ENCODE data around the gene ZNF469.

Gene ZNF469, protein sequence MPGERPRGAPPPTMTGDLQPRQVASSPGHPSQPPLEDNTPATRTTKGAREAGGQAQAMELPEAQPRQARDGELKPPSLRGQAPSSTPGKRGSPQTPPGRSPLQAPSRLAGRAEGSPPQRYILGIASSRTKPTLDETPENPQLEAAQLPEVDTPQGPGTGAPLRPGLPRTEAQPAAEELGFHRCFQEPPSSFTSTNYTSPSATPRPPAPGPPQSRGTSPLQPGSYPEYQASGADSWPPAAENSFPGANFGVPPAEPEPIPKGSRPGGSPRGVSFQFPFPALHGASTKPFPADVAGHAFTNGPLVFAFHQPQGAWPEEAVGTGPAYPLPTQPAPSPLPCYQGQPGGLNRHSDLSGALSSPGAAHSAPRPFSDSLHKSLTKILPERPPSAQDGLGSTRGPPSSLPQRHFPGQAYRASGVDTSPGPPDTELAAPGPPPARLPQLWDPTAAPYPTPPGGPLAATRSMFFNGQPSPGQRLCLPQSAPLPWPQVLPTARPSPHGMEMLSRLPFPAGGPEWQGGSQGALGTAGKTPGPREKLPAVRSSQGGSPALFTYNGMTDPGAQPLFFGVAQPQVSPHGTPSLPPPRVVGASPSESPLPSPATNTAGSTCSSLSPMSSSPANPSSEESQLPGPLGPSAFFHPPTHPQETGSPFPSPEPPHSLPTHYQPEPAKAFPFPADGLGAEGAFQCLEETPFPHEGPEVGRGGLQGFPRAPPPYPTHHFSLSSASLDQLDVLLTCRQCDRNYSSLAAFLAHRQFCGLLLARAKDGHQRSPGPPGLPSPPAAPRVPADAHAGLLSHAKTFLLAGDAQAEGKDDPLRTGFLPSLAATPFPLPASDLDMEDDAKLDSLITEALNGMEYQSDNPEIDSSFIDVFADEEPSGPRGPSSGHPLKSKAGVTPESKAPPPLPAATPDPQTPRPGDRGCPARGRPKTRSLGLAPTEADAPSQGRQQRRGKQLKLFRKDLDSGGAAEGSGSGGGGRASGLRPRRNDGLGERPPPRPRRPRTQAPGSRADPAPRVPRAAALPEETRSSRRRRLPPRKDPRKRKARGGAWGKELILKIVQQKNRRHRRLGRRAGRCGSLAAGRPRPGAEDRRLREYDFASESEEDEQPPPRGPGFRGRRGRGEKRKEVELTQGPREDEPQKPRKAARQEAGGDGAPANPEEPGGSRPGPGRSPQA (N-terminal part only)
- total RNA-seq, result 2.9 to 11.8 (median 7.2) reads per million in 9 experiments

- no peaks in the 10 kb centered on the region for H3K36me3 Mint-ChIP-seq (ENCODE audit: insufficient read depth)
These were observed at the start of gene ZNF469 for GRCh38 chr16:88382491-88383400. Gene ZNF469, plus strand, starts transcription at chr16:88382959. Its CDS starts 44,512 bp downstream, at chr16:88427471.

GRCh38 chr16:88333848-88334777, 48.6 kb upstream of the ZNF469 start:
- H3K4me1 Mint-ChIP-seq (ENCODE audit: low read depth in 2 of 2), result no peaks in the 10 kb centered on the region

More at GRCh38 chr16:88382491-88383400, at the start of gene ZNF469:
- peaks cover 6 to 8% of the 10 kb centered on the region in 2 donors for H3K4me1 Mint-ChIP-seq (ENCODE audit: low read depth in 2 of 2)
- H3K27ac Mint-ChIP-seq, result no peak within 1 kb of the TSS
- H3K4me3 Mint-ChIP-seq, result peak within 1 kb of the TSS; percentile 49 to 69
- no peak for DNase-seq
- ATAC-seq (replicated peaks), result no peak
- peaks cover 35% of the 10 kb centered on the region in 2 donors for H3K27me3 Mint-ChIP-seq
- H3K9me3 Mint-ChIP-seq, result no peaks in the 10 kb centered on the region

GRCh38 chr16:88334778-88335720, 47.7 kb upstream of the ZNF469 start:
- no peaks in the 10 kb centered on the region for H3K4me1 Mint-ChIP-seq (ENCODE audit: low read depth in 2 of 2)
- no peak overlapping the region for H3K4me3 Mint-ChIP-seq
- ATAC-seq (replicated peaks), result no peak
- H3K9me3 Mint-ChIP-seq, result peaks cover 0 to 2% of the 10 kb centered on the region in 2 donors
- H3K27me3 Mint-ChIP-seq, result peaks cover 7 to 12% of the 10 kb centered on the region in 2 donors
- no peaks in the 10 kb centered on the region for H3K36me3 Mint-ChIP-seq (ENCODE audit: insufficient read depth)
- DNase-seq, result no peak
- H3K27ac Mint-ChIP-seq, result no peak overlapping the region

More at GRCh38 chr16:88333848-88334777, 48.6 kb upstream of the ZNF469 start:
- peaks cover 0 to 2% of the 10 kb centered on the region in 2 donors for H3K9me3 Mint-ChIP-seq
- H3K27ac Mint-ChIP-seq, result no peak overlapping the region
- no peaks in the 10 kb centered on the region for H3K36me3 Mint-ChIP-seq (ENCODE audit: insufficient read depth)
- no peak overlapping the region for H3K4me3 Mint-ChIP-seq
- ATAC-seq (replicated peaks) (no peak), DNase-seq (no peak)
- H3K27me3 Mint-ChIP-seq, result peaks cover 7 to 8% of the 10 kb centered on the region in 2 donors

- Mint-ChIP-seq H3K27me3 (peaks cover 15 to 30% of the 10 kb centered on the region in 2 donors), H3K4me3 (no peak overlapping the region), H3K9me3 (peaks cover 0 to 2% of the 10 kb centered on the region in 2 donors), H3K27ac (no peak overlapping the region), H3K36me3 (ENCODE audit: insufficient read depth) (no peaks in the 10 kb centered on the region), H3K4me1 (ENCODE audit: low read depth in 2 of 2) (no peaks in the 10 kb centered on the region)
- no peak for DNase-seq
- ATAC-seq (replicated peaks), result no peak
These were observed 45.7 kb upstream of the ZNF469 start for GRCh38 chr16:88337021-88337420.

GRCh38 chr16:88337538-88337937, 45.2 kb upstream of the ZNF469 start:
- Mint-ChIP-seq H3K27ac (no peak overlapping the region), H3K27me3 (peaks cover 15 to 30% of the 10 kb centered on the region in 2 donors), H3K4me1 (ENCODE audit: low read depth in 2 of 2) (no peaks in the 10 kb centered on the region), H3K9me3 (peaks cover 0 to 2% of the 10 kb centered on the region in 2 donors), H3K36me3 (ENCODE audit: insufficient read depth) (no peaks in the 10 kb centered on the region), H3K4me3 (no peak overlapping the region)
- ATAC-seq (replicated peaks), result no peak
- DNase-seq, result no peak

DNA sequence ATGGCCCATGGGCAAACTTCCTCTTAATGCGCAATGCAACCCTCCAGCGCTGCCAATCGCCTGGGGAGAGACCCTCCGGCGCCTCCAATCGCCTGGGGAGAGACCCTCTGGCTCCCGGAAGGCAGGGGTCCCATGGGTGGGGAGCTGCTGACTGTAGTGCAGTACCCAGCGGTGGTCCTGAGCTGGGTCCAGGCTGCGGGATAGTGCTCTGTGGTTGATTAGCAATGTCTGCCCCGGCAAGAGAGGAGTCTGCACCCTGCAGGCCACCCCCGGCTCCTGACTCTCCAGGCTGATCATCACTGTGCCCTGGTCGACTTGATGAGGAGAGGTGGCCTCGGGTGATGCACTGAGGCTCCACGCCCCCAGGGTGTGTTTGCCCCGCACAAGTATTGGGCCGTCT, 44.6 kb upstream of the ZNF469 start:
- DNase-seq, result no peak
- Mint-ChIP-seq H3K9me3 (peaks cover 0 to 2% of the 10 kb centered on the region in 2 donors), H3K4me1 (ENCODE audit: low read depth in 2 of 2) (no peaks in the 10 kb centered on the region), H3K27ac (no peak overlapping the region), H3K36me3 (ENCODE audit: insufficient read depth) (no peaks in the 10 kb centered on the region), H3K27me3 (peaks cover 15 to 30% of the 10 kb centered on the region in 2 donors), H3K4me3 (no peak overlapping the region)
- no peak for ATAC-seq (replicated peaks)

GRCh38 chr16:88338896-88339295, 43.9 kb upstream of the ZNF469 start:
- Mint-ChIP-seq H3K36me3 (ENCODE audit: insufficient read depth) (no peaks in the 10 kb centered on the region), H3K4me3 (no peak overlapping the region), H3K9me3 (peaks cover 0 to 2% of the 10 kb centered on the region in 2 donors), H3K27me3 (peaks cover 15 to 37% of the 10 kb centered on the region in 2 donors), H3K4me1 (ENCODE audit: low read depth in 2 of 2) (no peaks in the 10 kb centered on the region), H3K27ac (no peak overlapping the region)
- no peak for DNase-seq
- ATAC-seq (replicated peaks), result no peak

GRCh38 chr16:88339930-88340754, 42.6 kb upstream of the ZNF469 start:
- no peak overlapping the region for H3K4me3 Mint-ChIP-seq
- DNase-seq (no peak), ATAC-seq (replicated peaks) (no peak)
- H3K27me3 Mint-ChIP-seq, result peaks cover 15 to 39% of the 10 kb centered on the region in 2 donors
- no peaks in the 10 kb centered on the region for H3K36me3 Mint-ChIP-seq (ENCODE audit: insufficient read depth)
- peaks cover 0 to 2% of the 10 kb centered on the region in 2 donors for H3K9me3 Mint-ChIP-seq
- H3K27ac Mint-ChIP-seq, result no peak overlapping the region
- H3K4me1 Mint-ChIP-seq (ENCODE audit: low read depth in 2 of 2), result no peaks in the 10 kb centered on the region

GRCh38 chr16:88340755-88341150, 42.0 kb upstream of the ZNF469 start:
- Mint-ChIP-seq H3K36me3 (ENCODE audit: insufficient read depth) (no peaks in the 10 kb centered on the region), H3K9me3 (peaks cover 0 to 2% of the 10 kb centered on the region in 2 donors)
- no peak for ATAC-seq (replicated peaks)

GRCh38 chr16:88341551-88342290, 41.0 kb upstream of the ZNF469 start:
- no peak for ATAC-seq (replicated peaks)
- no peak for DNase-seq
- Mint-ChIP-seq H3K4me1 (ENCODE audit: low read depth in 2 of 2) (no peaks in the 10 kb centered on the region), H3K27ac (no peak overlapping the region), H3K4me3 (no peak overlapping the region), H3K27me3 (peaks cover 15 to 39% of the 10 kb centered on the region in 2 donors), H3K9me3 (no peaks in the 10 kb centered on the region), H3K36me3 (ENCODE audit: insufficient read depth) (no peaks in the 10 kb centered on the region)

More at GRCh38 chr16:88340755-88341150, 42.0 kb upstream of the ZNF469 start:
- no peak for DNase-seq
- Mint-ChIP-seq H3K4me1 (ENCODE audit: low read depth in 2 of 2) (no peaks in the 10 kb centered on the region), H3K27me3 (peaks cover 15 to 39% of the 10 kb centered on the region in 2 donors), H3K4me3 (no peak overlapping the region), H3K27ac (no peak overlapping the region)

Measured in effector memory CD8-positive, alpha-beta T cell (primary cell).